ENCODE data around the gene SMIM38.
"Not testable (repeated sequence)": the region's sequence is repeated elsewhere in the genome, so short reads cannot be mapped to it uniquely, and the experiment has no call there.

SMIM38 gene

GRCh38 chr11:69140161-69140560 lies 15.6 kb upstream of the SMIM38 start:
- DNase-seq (ENCODE audit: low spot score): not testable (repeated sequence)

- DNase-seq (ENCODE audit: low spot score): no peak
These were observed 15.1 kb upstream of the SMIM38 start for GRCh38 chr11:69140635-69141034.

GRCh38 chr11:69141742-69142141 lies 14.0 kb upstream of the SMIM38 start:
- no peak for DNase-seq (ENCODE audit: low spot score)

- DNase-seq (ENCODE audit: low spot score): no peak
These were observed 12.8 kb upstream of the SMIM38 start for GRCh38 chr11:69142895-69143294.

- no peak for DNase-seq (ENCODE audit: low spot score)
These were observed 11.3 kb upstream of the SMIM38 start for GRCh38 chr11:69144316-69145049.

GRCh38 chr11:69145050-69145380 lies 10.7 kb upstream of the SMIM38 start:
- DNase-seq (ENCODE audit: low spot score): peak; percentile 46

- DNase-seq (ENCODE audit: low spot score): no peak
These were observed 7.4 kb upstream of the SMIM38 start for GRCh38 chr11:69148377-69148762.

- no peak for DNase-seq (ENCODE audit: low spot score)
These were observed 6.9 kb upstream of the SMIM38 start for GRCh38 chr11:69148806-69149205.

GRCh38 chr11:69149338-69150045 lies 6.2 kb upstream of the SMIM38 start:
- not testable (repeated sequence) for DNase-seq (ENCODE audit: low spot score)

GRCh38 chr11:69150175-69150574 lies 5.6 kb upstream of the SMIM38 start:
- no peak for DNase-seq (ENCODE audit: low spot score)

- no peak for DNase-seq (ENCODE audit: low spot score)
These were observed 3.9 kb upstream of the SMIM38 start for GRCh38 chr11:69151836-69152235.

GRCh38 chr11:69152733-69153421 lies 2.9 kb upstream of the SMIM38 start:
- DNase-seq (ENCODE audit: low spot score): no peak

- DNase-seq (ENCODE audit: low spot score): no peak
These were observed 2.1 kb upstream of the SMIM38 start for GRCh38 chr11:69153661-69154060.

- no peak for DNase-seq (ENCODE audit: low spot score)
These were observed 1.4 kb upstream of the SMIM38 start for GRCh38 chr11:69154211-69154913.

GRCh38 chr11:69154938-69155301 lies 815 bp upstream of the SMIM38 start:
- no peak for DNase-seq (ENCODE audit: low spot score)

- no peak for DNase-seq (ENCODE audit: low spot score)
These were observed 502 bp downstream of the SMIM38 start for GRCh38 chr11:69156235-69156639.

- no peak for DNase-seq (ENCODE audit: low spot score)
These were observed 979 bp downstream of the SMIM38 start for GRCh38 chr11:69156673-69157155.

GRCh38 chr11:69157156-69157821 lies 1.6 kb downstream of the SMIM38 start:
- DNase-seq (ENCODE audit: low spot score): peak; percentile 89

- DNase-seq (ENCODE audit: low spot score): no peak
These were observed 2.1 kb downstream of the SMIM38 start for GRCh38 chr11:69157822-69158231.

GRCh38 chr11:69158301-69159149 lies 2.8 kb downstream of the SMIM38 start:
- no peak for DNase-seq (ENCODE audit: low spot score)

All from AG20443 (cell line).